ENCODE measurements around the gene CNBP.

CNBP gene

DNA sequence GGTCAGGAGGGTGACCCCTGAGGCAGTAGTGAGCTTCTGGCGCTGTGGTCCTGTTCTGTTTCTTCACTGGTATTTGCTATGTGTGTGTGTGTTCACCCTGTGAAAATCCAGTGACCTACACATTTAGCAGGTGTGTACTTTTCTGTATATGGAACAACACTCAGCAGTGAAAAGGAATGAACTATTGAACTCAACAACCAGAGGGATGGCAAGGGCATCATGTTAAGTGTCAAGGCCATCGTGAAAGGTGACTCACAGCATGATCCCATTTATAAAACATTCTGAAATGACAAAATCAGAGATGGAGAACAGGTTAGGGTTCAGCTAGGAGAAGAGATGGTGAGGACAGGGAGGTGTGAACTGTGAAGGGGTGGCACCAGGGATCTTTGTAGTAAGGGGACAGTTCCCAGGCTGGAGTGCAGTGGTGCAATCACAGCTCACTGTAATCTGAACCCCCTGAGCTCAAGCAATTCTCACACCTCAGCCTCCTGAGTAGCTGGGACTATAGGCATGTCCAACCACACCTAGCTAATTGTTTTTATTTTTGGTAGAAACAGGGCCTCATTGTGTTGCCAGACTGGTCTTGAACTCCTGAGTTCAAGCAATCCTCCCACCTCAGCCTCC is 52.1 kb downstream of the CNBP start:
- DNase-seq (ENCODE audit: low read depth in 2 of 2), result no peak

DNA sequence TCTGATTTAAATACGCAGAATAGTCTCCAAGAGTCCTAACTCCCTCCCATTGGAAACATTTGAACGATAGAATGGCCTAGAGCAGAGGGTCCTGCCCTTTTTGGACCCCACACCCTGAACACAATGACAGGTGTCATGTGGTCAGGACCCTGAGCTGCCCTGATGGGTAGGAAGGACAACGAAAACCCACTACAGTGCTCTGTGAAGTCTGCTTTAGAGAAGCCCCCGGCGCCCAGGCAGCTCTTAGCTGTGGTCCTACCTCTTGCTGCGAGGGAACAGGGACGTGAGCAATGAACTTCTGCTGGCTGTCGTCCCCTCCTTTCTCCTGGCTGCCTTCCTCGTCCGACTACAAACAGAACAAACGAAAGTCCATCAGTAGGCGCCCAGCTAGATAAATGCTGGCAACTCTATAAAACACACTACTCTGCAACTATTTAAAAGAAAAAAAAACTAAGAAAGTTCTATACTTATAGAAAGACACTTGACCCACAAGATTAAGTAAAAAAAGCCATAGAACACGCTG is 53.3 kb downstream of the CNBP start:
- no peak for DNase-seq (ENCODE audit: low read depth in 2 of 2)

DNA sequence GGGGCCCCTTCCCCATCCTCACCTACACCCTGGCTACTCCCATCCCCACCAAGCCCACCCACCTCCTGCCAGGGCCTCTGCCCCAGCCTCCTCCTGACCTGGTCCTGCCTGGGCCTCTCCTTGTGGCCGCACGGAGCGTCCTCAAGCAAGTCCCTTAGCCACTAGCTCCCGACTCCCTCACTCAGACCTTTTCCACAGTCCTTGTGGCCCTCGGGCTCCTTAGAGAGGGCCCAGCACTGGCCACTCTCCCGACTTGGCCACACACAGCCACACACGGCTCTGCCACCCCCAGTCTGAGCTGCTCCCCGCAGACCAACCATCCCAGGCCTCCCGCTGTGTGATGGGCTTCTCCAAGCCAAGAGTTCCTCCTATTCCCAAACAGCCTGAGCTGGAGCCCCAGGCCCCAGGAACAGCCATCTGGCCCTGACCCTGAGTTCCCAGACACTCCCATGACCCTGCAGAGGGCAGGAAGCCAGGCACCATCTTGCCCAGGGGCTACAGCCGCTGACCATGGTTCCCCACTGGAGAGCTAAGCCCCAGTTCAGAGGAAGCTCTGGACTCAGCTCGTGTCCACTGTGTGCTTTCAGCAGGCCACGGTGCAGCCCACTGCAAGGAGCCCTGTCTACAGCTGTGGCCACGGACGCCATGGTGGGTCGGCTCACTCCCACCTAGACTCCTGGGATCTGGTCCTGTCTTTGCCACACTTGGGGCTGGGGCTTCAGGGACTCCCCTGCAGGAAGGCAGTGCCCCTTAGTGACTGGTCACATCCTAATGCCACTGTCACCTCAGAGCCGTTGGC is 55.1 kb downstream of the CNBP start:
- DNase-seq (ENCODE audit: low read depth in 2 of 2), result no peak

DNA sequence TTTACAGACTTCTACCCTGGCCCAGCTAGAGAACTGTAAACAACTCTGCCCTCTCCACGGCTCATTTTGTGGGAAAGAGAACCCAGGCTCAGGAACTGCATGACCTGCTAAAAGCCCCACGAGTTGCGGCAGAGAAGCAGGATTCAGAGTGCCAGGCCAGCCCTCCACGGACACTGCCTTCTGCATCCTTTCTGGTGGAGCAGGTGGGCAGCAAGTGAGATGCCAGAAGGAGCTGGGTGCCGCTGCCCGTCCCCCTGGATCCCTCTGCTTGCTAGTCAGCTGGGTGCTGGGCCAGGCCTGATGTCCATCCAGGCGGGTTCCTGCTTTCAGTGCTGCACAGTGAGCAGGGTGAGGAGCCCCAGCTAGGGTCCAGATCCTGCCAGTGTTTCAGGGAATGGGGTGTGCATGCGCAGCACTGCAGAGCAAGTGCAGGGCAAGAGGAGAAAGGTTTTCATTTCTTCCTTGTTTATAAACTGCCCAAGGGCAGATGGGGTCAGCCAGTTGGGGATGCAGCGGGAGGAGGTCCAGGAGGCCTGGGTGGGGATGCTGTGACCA is 56.9 kb downstream of the CNBP start:
- no peak for DNase-seq (ENCODE audit: low read depth in 2 of 2)

DNA sequence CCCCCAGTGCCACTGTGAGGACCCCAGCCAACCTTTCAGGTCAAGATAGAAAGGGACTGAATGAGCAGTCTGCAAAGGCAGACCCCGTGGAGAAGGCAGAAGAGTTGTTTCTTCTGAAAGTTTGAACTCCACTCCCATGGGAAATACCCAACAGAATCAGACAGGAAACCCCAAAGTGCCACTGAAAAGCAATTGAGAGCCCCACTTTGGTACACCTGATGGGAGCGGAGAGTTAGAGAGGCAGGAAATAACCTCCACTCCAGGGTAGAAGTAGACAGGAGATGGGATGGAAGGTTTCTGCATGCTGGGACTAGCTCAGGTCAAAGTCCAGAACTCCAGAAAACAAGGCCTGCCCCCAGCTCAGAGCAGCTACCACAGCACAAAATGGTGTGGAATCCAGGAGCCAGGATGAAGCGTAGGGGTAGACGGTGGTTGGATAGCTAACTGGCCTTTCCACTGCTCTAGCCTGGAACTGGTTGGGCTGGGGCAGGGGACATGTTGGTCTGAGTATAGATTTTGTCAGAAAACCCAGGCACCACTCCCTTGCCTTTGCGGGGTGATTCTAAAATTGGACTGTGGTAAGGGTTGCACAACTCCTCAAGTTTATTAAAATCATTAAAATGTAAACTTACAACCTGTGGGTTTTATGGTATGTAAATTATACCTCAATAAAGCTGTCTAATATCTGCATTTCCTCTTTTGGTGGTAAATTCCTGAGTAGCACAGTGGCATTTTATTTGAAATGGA is 60.2 kb downstream of the CNBP start:
- no peak for DNase-seq (ENCODE audit: low read depth in 2 of 2)

DNA sequence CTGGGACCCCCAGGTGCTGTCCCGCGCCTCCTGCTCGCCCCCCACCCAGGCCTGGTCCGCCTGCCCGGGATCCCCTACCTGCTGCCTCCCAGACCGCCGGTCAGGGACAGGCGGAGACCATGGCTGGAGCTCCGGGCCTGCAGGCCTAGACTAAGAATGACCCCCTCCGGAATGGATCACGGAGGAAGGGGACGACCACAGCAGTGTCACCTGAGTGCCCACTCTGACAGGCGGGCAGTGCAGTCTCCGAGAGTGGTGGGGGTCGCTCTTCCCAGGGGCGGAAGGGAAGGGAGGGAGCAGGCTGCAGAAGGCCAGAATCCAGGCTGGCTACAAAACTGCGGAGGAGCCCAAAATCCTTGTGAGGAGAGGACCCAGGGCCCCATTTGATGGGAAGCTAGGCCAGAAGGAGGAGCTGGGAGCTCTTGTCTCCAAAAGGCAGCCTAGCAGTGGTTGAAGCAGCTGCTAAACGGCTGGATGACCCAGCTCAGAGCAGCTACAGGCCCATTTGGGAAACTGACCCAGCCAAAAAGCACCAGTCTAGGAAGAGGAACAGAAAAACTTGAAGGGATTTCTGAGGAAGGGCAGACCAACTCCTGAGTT is 61.2 kb downstream of the CNBP start:
- DNase-seq (ENCODE audit: low read depth in 2 of 2), result no peak

DNA sequence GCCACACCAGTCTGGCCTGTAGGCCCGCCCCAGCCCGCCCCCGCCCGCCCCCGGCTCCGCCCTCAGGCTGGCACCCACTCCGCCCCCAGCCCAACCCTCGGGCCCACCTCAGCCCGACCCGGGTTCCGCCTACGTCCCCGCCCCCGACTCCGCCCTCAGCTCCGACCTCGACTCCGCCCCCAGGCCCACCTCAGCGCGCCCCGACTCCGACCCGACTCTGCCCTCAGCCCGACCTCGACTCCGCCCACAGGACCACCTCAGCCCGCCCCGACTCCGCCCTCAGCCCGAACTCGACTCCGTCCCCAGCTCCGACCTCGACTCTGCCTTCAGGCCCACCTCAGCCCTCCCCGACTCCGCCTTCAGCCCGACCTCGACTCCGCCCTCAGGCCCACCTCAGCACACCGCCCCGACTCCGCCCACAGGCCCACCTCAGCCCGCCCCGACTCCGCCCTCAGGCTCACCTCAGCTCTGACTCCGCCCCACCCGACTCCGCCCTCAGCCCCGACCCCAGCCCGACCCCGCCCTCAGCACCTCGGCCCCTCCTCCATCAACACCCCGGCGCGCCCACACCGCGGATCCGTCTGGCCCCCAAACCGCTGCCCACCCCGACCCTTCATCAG is 61.8 kb downstream of the CNBP start, which contains the start of gene RAB43:
RAB43 (minus strand) TSS at position 13 of the 620 bp plus-strand sequence. CDS start 315 bp downstream, outside the sequence.
- peak; percentile 71 for DNase-seq (ENCODE audit: low read depth in 2 of 2)

DNA sequence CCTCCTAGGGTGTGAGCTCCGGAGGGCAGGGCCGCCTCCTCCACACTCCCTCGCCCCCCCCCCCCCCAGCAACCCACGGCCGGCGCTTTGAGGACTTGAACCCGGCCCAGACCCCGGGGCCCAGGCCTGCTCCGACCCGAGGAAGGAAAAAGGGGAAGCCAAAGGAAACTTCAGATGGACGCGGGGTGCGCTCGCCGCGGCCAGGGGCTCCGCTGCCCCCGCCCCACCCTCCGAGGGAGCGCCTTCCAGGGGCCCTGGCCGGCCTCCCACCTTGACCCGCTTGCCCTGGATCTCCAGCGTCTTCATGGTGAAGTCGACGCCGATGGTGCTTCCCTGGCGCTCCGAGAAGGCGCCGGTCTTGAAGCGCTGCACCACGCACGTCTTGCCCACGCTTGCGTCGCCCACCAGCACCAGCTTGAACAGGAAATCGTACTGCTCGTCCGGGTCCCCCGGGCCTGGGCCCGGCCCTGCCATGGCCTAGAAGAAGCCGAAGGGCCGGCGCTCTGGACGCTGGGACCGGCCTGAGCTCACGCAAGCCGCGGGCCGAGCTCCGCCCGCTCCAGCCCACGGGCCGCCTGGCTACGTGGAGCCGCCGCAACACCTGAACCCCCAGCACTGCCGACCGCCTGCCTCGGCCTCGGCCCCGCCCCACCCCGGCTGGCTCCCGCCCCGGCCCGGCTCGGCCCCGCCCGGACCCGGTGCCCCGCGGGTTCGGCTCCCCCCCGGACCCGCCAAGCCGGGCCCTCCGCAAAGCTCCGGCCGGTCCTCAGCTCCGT is 62.5 kb downstream of the CNBP start:
- DNase-seq (ENCODE audit: low read depth in 2 of 2), result no peak

DNA sequence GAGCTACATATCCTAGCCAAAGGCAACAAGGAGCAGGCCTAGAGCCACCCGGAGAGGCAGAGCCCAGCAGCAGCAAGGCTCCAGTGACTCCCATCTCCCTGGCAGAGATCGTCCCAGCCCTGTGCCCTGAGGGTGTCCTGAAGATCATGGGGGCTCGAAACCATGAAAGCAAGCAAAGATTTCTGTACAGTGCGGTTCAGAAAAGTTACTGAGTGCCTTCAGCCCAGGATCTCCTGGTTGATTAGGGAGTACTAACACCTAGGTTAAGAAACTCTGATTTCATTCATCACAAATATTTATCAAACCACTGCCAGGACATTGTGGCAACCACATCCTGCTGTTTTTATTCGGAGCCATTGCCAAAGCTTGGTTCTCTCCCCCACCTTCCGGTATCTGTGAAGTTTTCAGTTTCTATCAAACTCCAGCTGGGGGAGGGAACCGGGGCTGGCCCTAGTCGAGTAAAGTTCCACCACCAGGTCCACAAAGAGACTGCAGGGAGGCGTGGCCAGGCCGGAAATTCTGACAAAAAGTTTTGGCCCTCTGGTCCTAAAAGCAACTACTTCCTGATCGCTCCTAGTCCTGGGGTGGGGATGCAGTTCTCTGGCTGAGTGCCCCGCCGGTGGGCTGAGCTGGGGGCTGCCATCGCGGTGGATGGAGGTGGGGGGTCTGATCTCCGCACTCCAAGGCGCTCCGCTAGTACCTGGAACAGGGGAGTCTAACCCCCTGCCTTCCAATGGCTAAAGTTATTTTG is 63.3 kb downstream of the CNBP start:
- peak; percentile 71 to 73 for DNase-seq (ENCODE audit: low read depth in 2 of 2)

DNA sequence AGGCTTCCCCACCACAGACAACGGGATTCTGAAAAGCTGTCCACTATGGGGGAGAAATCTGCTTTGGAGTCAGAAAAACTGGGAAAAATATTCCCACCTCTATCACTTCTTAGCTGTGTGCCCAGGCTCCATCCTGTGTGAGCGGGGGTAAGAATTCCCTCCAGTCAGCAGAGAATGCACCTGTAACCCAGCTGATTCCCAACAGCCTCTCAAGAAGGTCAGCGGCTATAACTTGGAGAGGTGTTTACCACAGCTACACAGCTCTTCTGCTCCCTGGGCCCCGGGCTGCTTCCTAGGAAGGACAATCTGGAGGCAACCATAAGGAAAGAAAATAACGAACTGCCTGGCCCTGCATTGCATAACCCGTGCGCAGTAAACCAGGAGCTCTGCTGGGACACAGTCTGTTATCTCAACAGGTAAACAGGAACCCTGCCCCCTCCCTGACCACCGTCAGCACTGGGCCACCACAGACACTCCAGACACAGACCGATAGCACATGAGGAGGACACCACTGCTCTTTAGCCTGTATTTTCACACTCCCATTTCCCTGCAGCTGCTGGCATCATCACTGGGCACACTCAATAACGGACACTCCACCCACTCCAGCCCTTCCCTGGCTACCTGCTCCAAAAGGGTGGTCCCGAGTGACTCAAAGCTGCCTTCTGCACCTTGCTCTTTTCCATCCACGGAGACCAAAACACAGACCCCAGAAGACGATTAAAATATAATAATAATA is 64.2 kb downstream of the CNBP start:
- no peak for DNase-seq (ENCODE audit: low read depth in 2 of 2)

DNA sequence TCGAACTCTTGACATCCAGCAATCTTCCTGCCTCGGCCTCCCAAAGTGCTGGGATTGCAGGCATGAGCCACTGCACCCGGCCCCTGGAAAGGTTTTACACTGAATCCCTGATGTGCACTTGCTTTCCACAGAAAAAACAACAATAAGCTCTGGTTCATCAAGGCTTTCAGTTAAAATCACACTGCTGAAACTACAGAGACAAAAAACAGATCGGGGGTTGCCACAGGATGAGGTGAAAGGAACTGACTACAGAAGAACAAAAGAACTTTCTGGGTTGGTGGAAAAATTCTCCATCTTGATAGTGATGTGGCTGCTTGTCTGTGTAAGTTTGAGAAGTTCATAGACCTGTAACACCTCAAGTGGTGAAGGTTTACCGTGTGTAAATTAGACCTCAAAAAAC is 65.0 kb downstream of the CNBP start:
- DNase-seq (ENCODE audit: low read depth in 2 of 2), result no peak

Measured in stimulated activated CD4-positive, alpha-beta T cell treated with anti-CD3 and anti-CD28 coated beads, Interleukin-1b, Interleukin-23, amount 100 ng/mL, for 1 hour (primary cell).